Activated CD4-positive, alpha-beta T cell treated with anti-CD3 and anti-CD28 coated beads for 48 hours (primary cell): ENCODE measurements around the gene KHSRP.
"Not testable (repeated sequence)": the region's sequence is repeated elsewhere in the genome, so short reads cannot be mapped to it uniquely, and the experiment has no call there.

ENCODE experiments used
- DNase-seq: peaks from one replicate; pipeline ENCODE4 v3.0.0-alpha.2; 2020

Gene KHSRP

DNA sequence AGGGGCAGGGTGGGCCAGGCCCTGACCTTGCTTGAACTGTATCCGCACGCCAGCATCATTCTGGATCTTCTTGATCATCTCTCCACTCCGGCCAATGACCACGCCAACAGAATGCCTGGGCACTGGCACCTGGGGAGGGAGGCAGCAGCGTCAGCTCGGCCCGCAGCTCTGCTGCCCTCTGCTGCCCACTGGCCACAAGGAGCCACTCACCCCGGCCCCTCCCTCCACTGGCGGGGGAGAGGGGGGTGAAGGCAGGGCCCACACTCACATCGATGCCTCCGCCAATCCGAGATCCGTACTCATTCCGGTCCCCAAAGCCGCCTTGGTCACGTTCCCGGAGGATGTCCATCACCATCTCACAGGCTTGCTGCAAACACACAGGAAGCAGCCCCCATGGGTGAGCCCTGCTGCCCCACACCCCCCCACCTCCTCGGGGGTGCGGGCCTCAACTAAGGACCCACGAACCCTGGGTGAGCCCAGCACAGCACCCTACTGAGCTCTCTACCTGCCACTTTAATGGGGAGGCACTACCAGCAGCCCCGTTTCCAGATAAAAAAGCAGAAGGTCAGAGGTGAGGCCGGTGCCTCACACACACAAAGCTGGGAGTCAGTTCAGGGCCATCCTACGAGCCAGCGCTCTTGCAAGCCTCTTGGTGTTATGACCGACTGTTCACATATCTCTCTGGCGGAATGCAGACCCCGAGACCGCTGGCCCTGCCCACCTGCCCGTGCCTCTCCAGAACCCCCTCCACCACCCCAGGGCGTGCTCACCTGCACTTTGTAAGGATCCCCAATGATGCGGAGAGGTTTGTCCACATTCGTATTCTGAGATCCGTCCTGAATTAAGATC lies 6.7 kb downstream of the KHSRP start:
- DNase-seq: no peak

GRCh38 chr19:6416658-6417405 lies 7.8 kb downstream of the KHSRP start:
- no peak for DNase-seq

DNA sequence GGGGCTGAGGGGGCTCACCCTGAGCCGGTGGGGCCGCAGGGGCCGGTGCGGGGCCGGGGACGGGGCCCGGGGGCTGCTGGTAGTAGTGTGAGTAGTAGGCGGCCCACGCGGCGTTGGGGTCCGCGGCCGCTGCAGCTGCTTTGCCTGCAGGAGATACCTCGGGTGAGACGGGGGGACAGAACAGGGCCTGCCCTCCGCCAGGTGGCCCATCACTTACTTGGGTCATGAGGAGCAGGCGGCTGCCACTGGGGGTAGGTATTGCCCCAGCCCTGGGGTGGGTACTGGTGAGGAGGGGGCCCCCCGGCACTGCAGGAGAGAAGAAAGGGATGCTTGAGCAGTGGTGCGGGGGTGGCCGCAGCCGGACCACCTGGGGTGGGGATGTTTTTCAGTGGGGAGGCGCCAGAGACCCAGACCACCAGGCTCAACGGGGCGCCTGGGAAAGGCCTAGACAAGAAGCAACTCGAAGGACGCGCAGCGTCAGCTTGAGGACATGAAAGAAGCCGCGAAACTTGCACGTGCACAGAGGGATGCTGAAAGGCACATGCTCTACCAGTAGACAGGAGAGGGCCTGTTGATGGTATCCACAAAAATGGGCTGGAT lies 8.9 kb downstream of the KHSRP start:
- no peak for DNase-seq

- DNase-seq: no peak
Observed at GRCh38 chr19:6414793-6415590, 9.6 kb downstream of the KHSRP start.

DNA sequence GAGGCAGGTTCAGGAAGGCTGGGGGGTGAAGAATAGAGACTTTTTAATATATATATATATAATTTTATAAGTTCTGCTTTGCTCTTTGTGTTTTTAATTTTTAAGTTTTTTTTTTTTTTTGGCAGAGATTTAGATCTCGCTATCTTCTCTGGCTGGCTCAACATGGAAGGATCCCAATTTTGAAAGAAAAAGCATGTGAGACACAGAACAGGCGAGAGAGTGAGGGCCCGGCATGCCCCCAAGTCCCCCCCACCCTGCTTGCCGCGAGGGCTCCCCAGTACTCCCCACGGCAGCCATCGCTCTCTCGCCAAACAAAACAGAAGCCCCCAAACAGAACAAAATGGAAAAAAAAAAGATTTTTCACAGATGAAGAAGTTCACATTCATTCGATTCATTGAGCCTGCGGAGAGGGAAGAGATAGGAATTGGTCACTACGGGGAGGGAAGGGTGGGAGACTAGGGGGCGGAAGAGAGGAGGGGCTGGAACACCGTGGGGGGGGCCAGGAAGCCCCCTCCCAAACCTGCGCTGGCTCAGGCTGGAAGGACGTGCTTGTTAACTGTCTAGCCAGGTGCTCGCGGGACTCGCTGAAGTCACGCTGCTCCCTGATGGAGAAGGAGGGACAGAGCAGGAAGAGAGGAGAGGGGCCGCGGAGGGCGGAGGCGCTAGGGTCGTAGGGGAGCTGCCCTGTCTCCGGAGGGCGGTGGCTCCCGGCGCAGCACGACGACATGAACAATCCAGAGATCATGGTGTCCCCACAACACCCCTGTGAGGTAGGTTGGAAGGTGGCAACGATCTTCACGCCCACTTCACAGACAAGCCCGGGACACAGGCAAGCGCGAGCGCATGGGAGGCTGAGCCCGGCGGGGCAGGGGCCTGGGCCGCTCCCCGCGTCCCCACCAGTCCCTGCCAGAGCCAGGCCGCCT lies 10.6 kb downstream of the KHSRP start:
- DNase-seq: no peak

DNA sequence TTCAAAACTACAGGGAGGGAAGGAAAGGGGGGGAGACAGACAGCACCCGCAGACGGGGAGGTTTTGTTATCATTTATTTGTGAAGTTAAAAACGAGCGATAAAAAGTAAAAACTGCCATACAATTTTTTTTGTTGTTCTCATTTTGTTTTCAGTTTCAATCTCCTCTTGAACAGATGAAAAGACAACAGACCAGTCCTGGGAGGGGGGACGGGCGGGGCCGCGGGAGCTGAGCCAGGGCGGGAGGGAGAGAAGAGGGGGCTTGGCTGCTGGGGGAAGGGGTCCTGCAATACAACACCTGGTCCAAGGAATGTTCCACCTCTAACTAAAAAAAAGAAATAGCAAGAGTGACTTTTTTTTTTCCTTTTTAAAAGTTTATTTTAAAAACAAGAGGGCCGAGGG lies 11.3 kb downstream of the KHSRP start:
- no peak for DNase-seq

GRCh38 chr19:6412447-6413091 lies 12.0 kb downstream of the KHSRP start:
- DNase-seq: peak; percentile 75

DNA sequence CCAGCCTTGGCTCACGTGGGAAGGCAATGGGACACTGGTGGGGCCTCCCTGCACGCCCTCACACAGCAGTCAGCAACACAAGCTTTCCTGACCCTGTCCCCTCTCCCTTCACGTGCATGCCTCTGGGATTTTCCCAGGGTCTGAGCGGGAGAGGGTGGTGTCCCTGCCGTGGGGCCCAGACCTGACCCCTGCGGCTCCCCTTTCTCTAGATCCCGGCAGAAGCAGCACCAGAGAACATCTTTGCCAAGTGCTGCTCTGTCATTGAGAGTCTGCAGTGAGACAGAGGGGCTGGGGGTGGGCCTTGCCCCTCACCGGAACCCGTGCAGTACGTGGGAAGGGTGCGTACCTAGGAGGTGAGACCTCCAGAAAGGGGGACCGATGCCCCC lies 12.6 kb downstream of the KHSRP start:
- DNase-seq: no peak

GRCh38 chr19:6409346-6409745 lies 15.3 kb downstream of the KHSRP start:
- DNase-seq: no peak

DNA sequence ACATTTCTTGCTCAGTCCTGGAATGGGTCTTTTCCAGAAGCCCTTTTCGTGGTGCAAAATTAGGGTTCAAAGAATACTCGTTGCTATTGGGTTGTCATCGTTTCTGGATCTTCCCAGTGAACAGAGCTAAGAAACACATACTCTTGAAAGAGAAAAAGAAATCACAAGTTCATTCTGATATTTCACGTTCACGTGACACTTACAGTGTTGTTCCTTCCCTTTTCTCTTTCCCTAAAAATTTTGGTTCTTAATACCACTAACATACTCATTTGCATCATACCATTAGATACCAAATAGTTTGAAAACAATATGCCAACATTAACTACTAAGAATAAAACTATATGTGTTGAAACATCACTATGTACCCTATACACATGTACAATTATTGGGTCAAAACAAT lies 18.2 kb downstream of the KHSRP start:
- DNase-seq: no peak

DNA sequence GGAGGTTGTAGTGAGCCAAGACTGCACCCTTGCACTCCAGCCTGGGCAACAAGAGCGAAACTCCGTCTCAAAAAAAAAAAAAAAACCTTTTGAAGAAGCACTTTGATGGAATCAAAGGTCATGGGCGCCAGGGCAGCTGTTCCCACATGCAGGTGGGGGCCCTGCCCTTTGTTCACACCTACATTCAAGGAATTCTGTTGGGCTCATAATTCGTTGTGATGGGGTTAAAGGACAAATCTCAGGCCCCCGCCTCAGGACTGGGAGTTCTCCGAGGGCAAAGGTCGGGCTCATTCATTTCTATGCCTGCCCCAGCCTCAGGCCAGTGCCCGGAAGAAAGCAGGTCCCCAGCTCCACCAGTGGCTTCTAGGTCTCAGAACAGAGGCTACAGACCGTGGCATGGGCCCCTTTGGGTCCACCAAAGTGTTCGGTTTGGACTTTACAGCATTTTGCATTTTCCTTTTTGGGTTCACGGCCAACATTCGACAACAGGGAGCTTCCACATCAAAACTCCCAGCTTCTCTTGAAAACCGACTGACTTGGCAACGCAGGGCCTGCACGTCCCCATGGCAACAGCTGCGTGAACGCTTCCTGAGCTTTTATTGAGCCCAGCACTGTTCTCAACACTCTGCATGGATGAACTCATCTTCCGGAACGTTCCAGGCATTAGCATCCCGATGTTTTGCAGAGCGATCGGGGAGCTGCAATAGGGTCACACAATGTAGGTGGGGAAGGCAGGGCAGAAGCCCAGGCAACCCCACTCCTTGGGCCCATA lies 21.6 kb downstream of the KHSRP start:
- DNase-seq: no peak

- no peak for DNase-seq
Observed at GRCh38 chr19:6402058-6402457, 22.6 kb downstream of the KHSRP start.

GRCh38 chr19:6400062-6400944 lies 24.3 kb downstream of the KHSRP start:
- not testable (repeated sequence) for DNase-seq

DNA sequence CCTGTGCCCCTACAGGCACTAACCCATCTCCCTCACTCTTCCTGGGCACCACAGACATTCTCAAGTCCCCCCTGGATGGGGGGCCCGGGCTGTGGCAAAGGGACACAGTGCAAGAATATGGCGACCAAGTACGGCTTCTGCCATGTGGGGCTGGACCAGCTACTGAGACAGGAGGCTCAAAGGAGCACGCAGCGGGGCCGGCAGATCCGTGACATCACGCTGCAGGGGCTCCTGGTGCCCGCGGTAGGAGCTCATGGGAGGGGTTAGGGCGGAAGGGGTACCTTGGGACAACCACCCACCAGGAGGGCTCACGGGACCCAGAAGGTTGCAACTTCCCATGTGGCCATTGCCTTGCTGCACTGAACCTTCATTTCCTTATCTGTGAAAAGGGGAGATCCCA lies 28.3 kb downstream of the KHSRP start:
- DNase-seq: no peak

DNA sequence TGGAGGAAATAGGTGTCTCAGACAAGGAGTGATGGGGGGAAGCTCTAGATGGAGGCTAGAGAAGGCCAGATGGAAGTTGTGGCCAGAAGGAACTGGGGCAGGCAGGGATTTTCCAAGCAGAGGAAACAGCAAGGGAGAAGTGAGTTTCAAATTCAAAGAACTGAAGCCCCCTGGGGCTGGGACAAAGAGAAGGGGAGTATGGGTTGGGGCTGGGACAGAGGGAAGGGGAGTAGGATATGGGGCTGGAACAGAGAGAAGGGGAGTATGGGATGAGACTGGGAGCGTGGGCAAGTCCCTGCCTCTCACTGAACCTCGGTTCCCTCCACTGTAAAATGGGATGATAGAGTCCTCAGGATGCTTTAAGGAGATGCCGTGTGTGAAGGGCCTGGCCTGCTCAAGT lies 29.8 kb downstream of the KHSRP start:
- DNase-seq: no peak

DNA sequence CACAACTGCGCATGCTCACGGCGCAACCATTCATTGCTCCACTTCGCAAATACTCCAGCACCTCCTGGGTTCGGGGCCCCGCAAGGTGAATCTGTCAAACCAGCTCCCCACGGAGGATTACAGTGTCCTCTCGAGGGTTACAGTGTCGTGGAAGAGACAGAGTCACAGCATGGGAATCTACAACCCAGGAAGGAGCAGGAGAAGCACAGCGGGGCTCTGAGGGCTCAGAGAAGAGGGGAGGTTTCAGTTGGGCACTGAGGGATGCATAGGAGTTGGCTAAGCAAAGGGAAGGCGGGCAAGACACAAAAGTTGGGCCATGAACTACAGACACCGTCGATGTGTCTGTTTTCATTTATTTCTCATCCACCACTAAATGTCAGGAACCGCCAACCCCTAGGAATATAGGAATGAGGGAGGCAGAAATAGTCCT lies 30.6 kb downstream of the KHSRP start:
- DNase-seq: no peak

DNA sequence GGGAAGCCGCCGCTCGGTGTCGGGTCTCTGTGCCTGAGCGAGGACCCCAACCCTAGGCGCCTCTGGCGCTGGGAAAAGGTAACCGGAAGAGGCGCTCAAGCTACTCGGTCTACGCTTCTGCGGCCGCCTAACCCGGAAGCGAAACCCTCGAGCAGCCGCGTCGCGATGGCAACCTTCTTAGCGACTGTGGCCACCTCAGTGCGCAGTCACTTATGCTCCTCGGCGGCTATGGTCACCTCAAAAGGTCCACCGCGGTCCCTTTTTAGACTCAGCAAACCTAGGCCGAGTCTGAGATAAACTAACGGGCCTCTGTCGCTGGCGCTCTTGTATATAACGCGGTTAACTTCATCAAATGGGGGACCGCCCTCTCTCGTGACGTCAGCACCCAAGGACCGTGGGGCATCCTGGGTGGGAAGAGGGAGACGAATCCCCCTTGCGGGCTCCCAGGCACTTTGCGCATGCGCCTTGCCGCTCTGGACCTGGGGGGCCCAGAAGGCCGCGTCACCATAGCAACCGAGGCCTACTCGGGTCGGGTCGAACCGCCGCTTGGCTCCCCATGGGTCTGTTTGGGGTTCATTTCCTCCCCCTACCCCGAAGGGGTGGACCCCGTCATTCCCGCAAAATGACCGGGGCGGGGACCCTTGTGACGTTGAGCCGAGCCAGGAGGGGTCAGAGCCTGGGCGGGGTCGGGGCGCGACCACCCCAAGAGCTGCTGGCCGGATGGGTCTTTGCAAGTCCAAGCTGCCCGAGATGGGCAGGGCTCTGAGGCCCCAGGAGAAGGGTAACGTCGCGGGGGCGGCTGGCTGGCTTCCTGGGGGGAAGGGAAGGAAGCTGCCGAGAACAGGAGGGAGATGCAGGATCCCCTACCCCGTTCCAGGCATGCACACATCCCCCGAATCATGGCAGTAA lies 31.3 kb downstream of the KHSRP start, which contains the start of gene GTF2F1:
TSS of gene GTF2F1 (minus strand) at position 91 of the 909 bp plus-strand sequence. CDS start 169 bp downstream, outside the sequence.
- peak; percentile 96 for DNase-seq
